Upper lobe of left lung (tissue), 6 donors: ENCODE results near the gene SLCO4A1. TPM values are rescaled to one million over a fixed set of nuclear protein-coding genes. Genes with fewer than 3 reads are reported as not detected.
A peak's percentile ranks its signal among the peaks of the same experiment; 100 is the strongest.

Experiments
- ATAC-seq, 2 donors: fragments of 200-7000 bp; cut with Tn5 transposase; one replicate each; pipeline ENCODE4 v1.9.1; 2022; ENCODE audit warnings: mild to moderate bottlenecking in 2 of 2, moderate library complexity in 2 of 2; ENCODE audit not compliant: low FRiP score in 2 of 2
- DNase-seq, 2 donors: peaks; one replicate each; pipeline ENCODE4 v3.0.0-alpha.2; 2019 to 2020
- H3K27ac ChIP-seq, 4 donors: fragments of 200-600 bp; sonication (generic); one replicate each; pipeline ENCODE4 v1.5.1; 2016 to 2019
- H3K27me3 ChIP-seq, 4 donors: fragments of 200-600 bp; sonication (generic); one replicate each; pipeline ENCODE4 v1.5.1; 2017 to 2019
- H3K36me3 ChIP-seq, 4 donors: fragments of 200-600 bp; sonication (generic); one replicate each; pipeline ENCODE4 v1.5.1; 2016 to 2019
- H3K4me1 ChIP-seq, 4 donors: fragments of 200-600 bp; sonication (generic); one replicate each; pipeline ENCODE4 v1.5.1; 2018 to 2019
- H3K4me3 ChIP-seq, 4 donors: fragments of 200-600 bp; sonication (generic); one replicate each; pipeline ENCODE4 v1.5.1; 2017 to 2019; ENCODE audit warnings: mild to moderate bottlenecking in 2 of 4, moderate library complexity in 1 of 4
- H3K9me3 ChIP-seq, 4 donors: fragments of 200-600 bp; sonication (generic); one replicate each; pipeline ENCODE4 v1.5.1; 2018 to 2019
- EP300 ChIP-seq, 4 donors: sonication (generic); formaldehyde crosslinking; IDR thresholded peaks; one replicate each; pipeline ENCODE4 v1.5.1; 2017; ENCODE audit warnings: antibody characterized with exemption in 4 of 4, control low read depth in 2 of 4
- POLR2A ChIP-seq, 4 donors: fragments of 450-650 bp; IDR thresholded peaks; one replicate each; pipeline ENCODE4 v1.5.1; 2016 to 2017; ENCODE audit warnings: antibody characterized with exemption in 4 of 4, mild to moderate bottlenecking in 2 of 4
- POLR2AphosphoS5 ChIP-seq, 2 donors: sonication (generic); formaldehyde crosslinking; IDR thresholded peaks; one replicate each; pipeline ENCODE4 v1.5.1; 2017; ENCODE audit warnings: antibody characterized with exemption in 2 of 2
- WGBS, 2 donors: methylation state at CpG; one replicate each; pipeline ENCODE4 v1.1.5; 2017 to 2018; 5-methylcytosine and 5-hydroxymethylcytosine counted together
- total RNA-seq, 6 donors: library from RNA; depleted of rRNA in 4 of 6; stranded (reverse); fragments of >200 nt in 4 of 6; gene quantifications; one replicate each; pipeline versions ENCODE4 v1.1.0 to v1.2.1, GENCODE V29; 2016 to 2021
- TF ChIP-seq, protein P1 (sequence below), 6 experiments: fragments of 450-650 bp in 4 of 6; fragments of 200-600 bp in 2 of 6; sonication (generic) in 2 of 6; IDR thresholded peaks; one replicate each; pipeline ENCODE4 v1.5.1; 2016 to 2019; ENCODE audit warnings: antibody characterized with exemption in 6 of 6
- donor health status: DM: no; HTN: no; CAD: no; lungs with moderate emphysema.
- donor health status: DM: no; HTN: yes; CAD: no; lungs with severe emphysema.

The SLCO4A1 gene
- total RNA-seq, 6 donors from 2014 or later, result 39.9 to 86.7 (median 49.1) TPM

DNA sequence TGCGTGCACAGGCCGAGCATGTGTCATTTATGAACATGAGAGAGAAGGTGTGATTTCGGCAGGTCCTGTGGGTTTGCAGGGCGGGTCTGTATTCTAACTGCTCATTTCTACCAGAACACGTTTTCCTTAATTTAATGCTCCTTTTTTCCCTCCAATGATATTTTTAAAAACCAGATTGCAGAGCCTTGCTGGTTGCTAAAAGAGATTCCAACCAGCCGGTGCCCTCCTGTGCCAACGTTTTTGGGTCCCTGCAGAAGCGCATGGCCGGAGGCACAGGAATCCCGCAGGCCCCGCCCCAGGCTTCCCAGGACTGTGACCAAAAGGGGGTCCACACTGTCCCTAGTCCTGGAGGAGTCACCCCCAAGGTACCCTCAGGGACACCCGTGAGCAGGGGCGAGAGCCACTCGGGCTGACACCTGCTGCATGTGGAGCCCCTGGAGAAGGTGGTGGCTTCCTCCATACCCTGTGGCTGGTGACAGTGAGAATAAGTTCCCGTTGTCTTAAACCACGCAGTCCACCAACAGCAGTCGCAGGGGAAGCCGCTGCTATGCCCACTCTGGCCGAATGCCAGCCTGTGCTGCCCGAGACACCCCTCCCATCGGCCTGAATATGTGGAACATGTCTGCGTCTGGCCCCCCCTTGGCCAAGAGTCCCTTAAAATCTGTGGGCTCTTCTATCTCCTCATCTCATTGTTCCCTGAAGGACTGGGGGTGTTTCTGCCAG is 50.7 kb downstream of the SLCO4A1 start:
- TF ChIP-seq, protein P1, sequence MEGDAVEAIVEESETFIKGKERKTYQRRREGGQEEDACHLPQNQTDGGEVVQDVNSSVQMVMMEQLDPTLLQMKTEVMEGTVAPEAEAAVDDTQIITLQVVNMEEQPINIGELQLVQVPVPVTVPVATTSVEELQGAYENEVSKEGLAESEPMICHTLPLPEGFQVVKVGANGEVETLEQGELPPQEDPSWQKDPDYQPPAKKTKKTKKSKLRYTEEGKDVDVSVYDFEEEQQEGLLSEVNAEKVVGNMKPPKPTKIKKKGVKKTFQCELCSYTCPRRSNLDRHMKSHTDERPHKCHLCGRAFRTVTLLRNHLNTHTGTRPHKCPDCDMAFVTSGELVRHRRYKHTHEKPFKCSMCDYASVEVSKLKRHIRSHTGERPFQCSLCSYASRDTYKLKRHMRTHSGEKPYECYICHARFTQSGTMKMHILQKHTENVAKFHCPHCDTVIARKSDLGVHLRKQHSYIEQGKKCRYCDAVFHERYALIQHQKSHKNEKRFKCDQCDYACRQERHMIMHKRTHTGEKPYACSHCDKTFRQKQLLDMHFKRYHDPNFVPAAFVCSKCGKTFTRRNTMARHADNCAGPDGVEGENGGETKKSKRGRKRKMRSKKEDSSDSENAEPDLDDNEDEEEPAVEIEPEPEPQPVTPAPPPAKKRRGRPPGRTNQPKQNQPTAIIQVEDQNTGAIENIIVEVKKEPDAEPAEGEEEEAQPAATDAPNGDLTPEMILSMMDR (IDR thresholded peaks at IDR 0.05), result no peak
- TF ChIP-seq POLR2A (IDR thresholded peaks at IDR 0.05) (no peak), POLR2AphosphoS5 (IDR thresholded peaks at IDR 0.05) (no peak), EP300 (IDR thresholded peaks at IDR 0.05) (no peak)
- H3K36me3 ChIP-seq, result no peaks in the 10 kb centered on the region
- 70 to 73% methylated on average over 14 to 21 of the region's 22 CpGs for WGBS, 2 donors

DNA sequence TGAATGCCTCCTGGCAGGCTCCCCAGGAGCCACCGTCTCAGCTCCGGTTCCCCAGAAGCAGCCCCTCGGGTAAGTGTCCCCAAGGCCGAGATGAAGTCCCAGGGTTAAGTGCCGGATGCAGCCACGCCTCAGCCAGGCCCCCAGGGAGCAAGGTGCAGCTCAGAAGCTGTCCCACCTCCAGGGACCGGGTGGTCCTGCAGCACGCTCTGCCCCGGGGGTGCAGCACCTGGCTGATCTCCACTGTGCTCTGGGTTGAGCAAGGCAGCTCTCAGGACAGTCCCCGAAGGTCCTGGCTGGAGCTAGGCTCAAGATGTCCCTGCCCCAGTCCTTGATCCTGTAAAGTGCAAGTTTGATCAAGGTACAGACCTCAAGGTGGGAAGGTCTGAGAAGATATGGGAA is 51.2 kb downstream of the SLCO4A1 start:
- TF ChIP-seq POLR2A (IDR thresholded peaks at IDR 0.05) (no peak), EP300 (IDR thresholded peaks at IDR 0.05) (no peak), POLR2AphosphoS5 (IDR thresholded peaks at IDR 0.05) (no peak)
- TF ChIP-seq, protein P1 (IDR thresholded peaks at IDR 0.05), result no peak
- Histone ChIP-seq H3K27me3 (no peaks in the 10 kb centered on the region), H3K4me1 (no peaks in the 10 kb centered on the region), H3K9me3 (no peaks in the 10 kb centered on the region), H3K27ac (no peak overlapping the region), H3K4me3 (no peak overlapping the region), H3K36me3 (no peaks in the 10 kb centered on the region)
- no peak for ATAC-seq
- DNase-seq, result peak in 1 of 2 donors; percentile 55
- WGBS, 2 donors, result 72 to 73% methylated on average over 5 to 10 of the region's 10 CpGs

More for the DNA sequence above, 50.7 kb downstream of the SLCO4A1 start:
- ATAC-seq, result no peak
- no peak overlapping the region for H3K27ac ChIP-seq
- H3K4me1 ChIP-seq, result no peaks in the 10 kb centered on the region
- H3K4me3 ChIP-seq, result no peak overlapping the region
- no peaks in the 10 kb centered on the region for H3K9me3 ChIP-seq
- no peak for DNase-seq
- H3K27me3 ChIP-seq, result no peaks in the 10 kb centered on the region

DNA sequence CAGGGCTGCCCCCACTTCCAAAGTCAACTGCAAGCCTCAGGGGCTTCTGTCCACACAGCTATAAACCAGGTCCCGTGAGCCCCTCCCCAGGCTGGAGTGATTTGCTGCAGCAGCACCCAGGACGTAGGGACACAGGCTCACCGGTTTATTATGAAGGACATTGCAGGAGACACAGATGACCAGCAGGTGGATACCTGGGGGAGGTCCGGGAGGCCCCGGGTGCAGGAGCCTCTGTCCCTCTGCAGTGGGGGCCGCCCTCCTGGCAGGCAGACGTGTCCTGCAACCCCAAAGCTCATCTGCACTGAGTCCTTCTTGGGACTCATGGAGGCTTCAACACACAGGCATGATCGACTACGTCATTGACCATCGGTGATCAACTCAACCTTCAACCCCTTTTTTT is 51.8 kb downstream of the SLCO4A1 start:
- Histone ChIP-seq H3K9me3 (no peaks in the 10 kb centered on the region), H3K36me3 (no peaks in the 10 kb centered on the region), H3K27me3 (no peaks in the 10 kb centered on the region), H3K4me3 (no peak overlapping the region), H3K27ac (no peak overlapping the region), H3K4me1 (no peaks in the 10 kb centered on the region)
- TF ChIP-seq POLR2AphosphoS5 (IDR thresholded peaks at IDR 0.05), result no peak
- TF ChIP-seq, protein P1 (IDR thresholded peaks at IDR 0.05), result no peak
- no peak for TF ChIP-seq POLR2A (IDR thresholded peaks at IDR 0.05)
- no peak for TF ChIP-seq EP300 (IDR thresholded peaks at IDR 0.05)
- no peak for ATAC-seq
- DNase-seq, result peak in 1 of 2 donors; percentile 48
- WGBS, 2 donors, result 75 to 92% methylated on average over 6 to 10 of the region's 10 CpGs

DNA sequence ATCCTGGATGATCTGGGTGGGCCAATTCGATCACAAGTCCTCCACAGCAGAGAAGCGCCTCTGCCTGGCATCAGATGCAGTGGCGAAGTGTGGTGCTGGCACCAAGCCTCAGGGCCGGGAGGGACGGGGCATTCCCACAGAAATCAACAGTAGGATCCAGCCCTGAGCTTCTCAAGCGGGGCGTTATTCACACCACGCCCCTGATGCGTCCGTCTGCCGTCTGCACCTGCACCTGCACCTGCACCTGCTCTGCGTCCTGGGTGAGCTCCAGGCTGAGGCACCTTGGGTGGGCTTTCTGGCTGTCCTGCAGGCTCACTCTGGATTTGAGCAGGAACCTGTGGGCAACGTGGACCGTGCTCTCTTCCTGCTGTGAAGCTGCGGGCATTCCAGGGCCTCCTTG is 52.6 kb downstream of the SLCO4A1 start:
- H3K36me3 ChIP-seq, result no peaks in the 10 kb centered on the region
- TF ChIP-seq POLR2A (IDR thresholded peaks at IDR 0.05) (no peak), POLR2AphosphoS5 (IDR thresholded peaks at IDR 0.05) (no peak)
- no peaks in the 10 kb centered on the region for H3K27me3 ChIP-seq
- 60 to 81% methylated on average over 8 to 15 of the region's 15 CpGs for WGBS, 2 donors
- no peak overlapping the region for H3K27ac ChIP-seq
- H3K9me3 ChIP-seq, result no peaks in the 10 kb centered on the region
- peak in 1 of 2 donors; percentile 58 for DNase-seq
- no peaks in the 10 kb centered on the region for H3K4me1 ChIP-seq
- ATAC-seq, result no peak
- H3K4me3 ChIP-seq, result no peak overlapping the region

DNA sequence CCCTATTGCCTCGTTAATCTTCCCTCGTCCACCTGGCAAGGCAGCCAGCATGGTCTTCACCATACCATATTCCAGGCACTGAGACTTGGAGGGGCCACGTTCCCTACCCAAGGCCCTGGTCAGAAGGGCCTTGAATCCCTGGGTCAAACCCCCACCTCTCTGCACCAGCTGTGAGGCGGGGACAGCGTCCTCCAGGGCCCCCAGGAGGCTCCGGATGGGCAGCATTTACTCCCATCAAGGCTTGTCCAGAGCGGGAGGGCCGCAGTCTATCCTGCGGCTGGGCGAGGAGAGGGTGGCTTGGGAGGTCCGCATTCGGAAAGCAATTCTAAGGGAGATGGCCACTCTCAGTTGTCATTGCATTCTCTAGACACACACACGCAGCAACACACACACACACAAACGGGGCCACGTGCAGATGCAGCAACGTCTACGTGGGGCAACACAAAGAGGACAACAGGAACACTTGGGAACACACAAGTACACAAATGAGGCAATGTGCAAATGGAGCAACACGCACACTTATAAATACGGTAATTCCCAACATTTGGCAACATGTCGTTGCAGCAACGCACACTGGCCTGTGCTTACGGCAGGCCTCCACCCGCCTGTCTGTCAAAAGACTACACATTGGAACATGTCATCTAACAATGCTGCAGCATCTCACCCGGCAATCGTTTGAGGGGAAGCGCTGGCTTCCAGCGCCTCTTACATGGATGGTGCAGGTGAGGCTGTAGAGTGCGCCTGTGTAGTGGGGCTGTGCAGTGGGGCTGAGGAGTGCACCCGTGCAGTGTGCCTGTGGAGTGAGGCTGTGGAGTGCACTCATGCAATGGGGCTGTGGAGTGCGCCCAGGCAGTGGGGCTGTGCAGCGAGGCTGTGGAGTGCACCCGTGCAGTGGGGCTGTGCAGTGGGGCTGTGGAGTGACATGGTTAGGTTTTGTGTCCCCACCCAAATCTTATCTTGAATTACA is 53.4 kb downstream of the SLCO4A1 start:
- no peak overlapping the region for H3K4me3 ChIP-seq
- H3K9me3 ChIP-seq, result no peaks in the 10 kb centered on the region
- no peaks in the 10 kb centered on the region for H3K4me1 ChIP-seq
- no peaks in the 10 kb centered on the region for H3K27me3 ChIP-seq
- WGBS, 2 donors, result 78 to 84% methylated on average over 28 to 32 of the region's 32 CpGs
- TF ChIP-seq, protein P1 (IDR thresholded peaks at IDR 0.05), result no peak
- TF ChIP-seq POLR2AphosphoS5 (IDR thresholded peaks at IDR 0.05), result peak in 1 of 2 donors; percentile 29
- DNase-seq, result peak in 1 of 2 donors; percentile 56
- H3K36me3 ChIP-seq, result no peaks in the 10 kb centered on the region
- no peak overlapping the region for H3K27ac ChIP-seq
- ATAC-seq, result no peak
